K562 (cell line): ENCODE results near the gene MICAL2. TPM values are rescaled to one million over a fixed set of nuclear protein-coding genes. Genes with fewer than 3 reads are reported as not detected.

Experiments
- ATAC-seq: fragments of 200-7000 bp; cut with Tn5 transposase; 3 replicates; pipeline ENCODE4 v1.9.1; 2020; ENCODE audit warnings: moderate library complexity
- BruUV-seq: library from RNA; stranded (reverse); fragments of 400-500 nt; replicated peaks from 2 replicates; lab custom pipeline; 2021; lab: Mats Ljungman, UMichigan
- CTCF ChIA-PET: fragments of 300-600 bp; formaldehyde crosslinking; extraction: SDS; loops from one replicate; lab custom pipeline; 2021; ENCODE audit warnings: low intra/inter-chr PET ratio; lab: Yijun Ruan, JAX
- POLR2A ChIA-PET: fragments of 300-600, 350-650 bp; sonication (Branson Sonifier 250); formaldehyde crosslinking; extraction: SDS; loops from one replicate; lab custom pipeline; 2021; ENCODE audit warnings: antibody characterized with exemption, inconsistent platforms; lab: Yijun Ruan, JAX
- DNase-seq, 4 experiments: peaks; one replicate each; pipeline versions ENCODE4 v3.0.0 to v3.0.0-alpha.2; 2011 to 2018; ENCODE audit warnings: low spot score in 3 of 4, mixed read lengths in 3 of 4; ENCODE audit errors: extremely low read depth in 1 of 4
- FAIRE-seq: peaks from 2 replicates; lab custom pipeline; 2011; peaks lifted over from hg19 to GRCh38; lab: Jason Lieb, UNC
- H2AFZ ChIP-seq: 2 replicates; pipeline ENCODE4 v1.6.0; 2011; ENCODE audit warnings: low read depth, low read length, control low read depth, inconsistent platforms
- H3K27ac ChIP-seq: fragments of 200-600 bp; 3 replicates; pipeline ENCODE4 v1.8.0; 2011; ENCODE audit warnings: low read depth, mild to moderate bottlenecking, control low read depth, inconsistent platforms, low read length, moderate library complexity, mixed read lengths; ENCODE audit errors: extremely low read depth
- H3K27me3 ChIP-seq, 2 experiments: fragments of 300-600 bp in 1 of 2; 2 replicates in 1 of 2; 3 replicates in 1 of 2; pipeline versions ENCODE4 v1.6.0 to v1.8.0; 2011; ENCODE audit warnings: inconsistent platforms in 2 of 2, low read length in 2 of 2, mild to moderate bottlenecking in 1 of 2, mixed read lengths in 1 of 2, moderate library complexity in 1 of 2; ENCODE audit not compliant: control insufficient read depth in 2 of 2, insufficient read depth in 2 of 2
- H3K36me3 ChIP-seq: fragments of 300-600 bp; 3 replicates; pipeline ENCODE4 v1.8.0; 2011; ENCODE audit warnings: mild to moderate bottlenecking, low read length, inconsistent platforms; ENCODE audit not compliant: control insufficient read depth, insufficient read depth
- H3K4me1 ChIP-seq, 2 experiments: fragments of 200-600 bp in 1 of 2; replicated peaks in 1 of 2; 2 replicates in 1 of 2; 3 replicates in 1 of 2; pipeline versions ENCODE4 v1.5.1 to v1.8.0; 2011; ENCODE audit warnings: inconsistent platforms in 2 of 2, low read length in 2 of 2, mild to moderate bottlenecking in 1 of 2, mixed read lengths in 1 of 2, moderate library complexity in 1 of 2; ENCODE audit not compliant: control insufficient read depth in 2 of 2, insufficient read depth in 2 of 2
- H3K4me2 ChIP-seq: 2 replicates; pipeline ENCODE4 v1.6.1; 2011; ENCODE audit warnings: low read length, control low read depth, inconsistent platforms, mixed read lengths; ENCODE audit not compliant: insufficient read depth
- H3K4me3 ChIP-seq: fragments of 200-600 bp; sonication (generic), shearing (Covaris generic); 2 replicates; pipeline ENCODE4 v1.5.1; 2016; ENCODE audit warnings: control low read depth, inconsistent platforms
- H3K79me2 ChIP-seq: fragments of 200-600 bp; 3 replicates; pipeline ENCODE4 v1.8.0; 2011; ENCODE audit warnings: low read length, inconsistent platforms; ENCODE audit not compliant: control insufficient read depth, insufficient read depth
- H3K9ac ChIP-seq, 2 experiments: 2 replicates each; pipeline versions ENCODE4 v1.6.0 to v1.6.1; 2011; ENCODE audit warnings: low read depth in 2 of 2, low read length in 2 of 2, control low read depth in 1 of 2, inconsistent platforms in 1 of 2, mild to moderate bottlenecking in 1 of 2, mixed read lengths in 1 of 2; ENCODE audit not compliant: insufficient read depth in 1 of 2
- H3K9me1 ChIP-seq: one replicate; pipeline ENCODE4 v1.6.0; 2011; ENCODE audit warnings: inconsistent platforms, mild to moderate bottlenecking, low read length, moderate library complexity; ENCODE audit not compliant: control insufficient read depth, insufficient read depth
- H3K9me3 ChIP-seq: replicated peaks from 2 replicates; pipeline ENCODE4 v1.5.1; 2011; ENCODE audit warnings: low read depth, low read length, inconsistent platforms; ENCODE audit not compliant: control insufficient read depth, insufficient read depth
- H4K20me1 ChIP-seq: replicated peaks from 2 replicates; pipeline ENCODE4 v1.6.1; 2011; ENCODE audit warnings: low read length, inconsistent platforms, mixed read lengths; ENCODE audit not compliant: control insufficient read depth, insufficient read depth
- CBFA2T3 ChIP-seq: fragments of 450-650 bp; IDR thresholded peaks from 2 replicates; pipeline ENCODE4 v1.6.1; 2017
- CREBBP ChIP-seq: IDR thresholded peaks from one replicate; pipeline ENCODE4 v1.6.1; 2012; ENCODE audit warnings: low read depth, mild to moderate bottlenecking, control low read depth, inconsistent platforms, low read length
- CTBP1 ChIP-seq: fragments of 450-650 bp; IDR thresholded peaks from 2 replicates; pipeline ENCODE4 v1.6.1; 2016; ENCODE audit warnings: borderline replicate concordance
- EP300 ChIP-seq: IDR thresholded peaks from 2 replicates; pipeline ENCODE4 v1.6.1; 2012; ENCODE audit warnings: low read length, improper control_type of control experiment
- JUND ChIP-seq, 2 experiments: IDR thresholded peaks; 2 replicates in 1 of 2; 3 replicates in 1 of 2; pipeline ENCODE4 v1.6.1; 2011; ENCODE audit warnings: borderline replicate concordance in 2 of 2, low read depth in 2 of 2, low read length in 2 of 2, improper control_type of control experiment in 1 of 2, missing biosample characterization in 1 of 2, missing genetic modification characterization in 1 of 2, missing genetic modification reagents in 1 of 2
- MAFK ChIP-seq: IDR thresholded peaks from 2 replicates; pipeline ENCODE4 v1.6.1; 2011; ENCODE audit warnings: low read length, improper control_type of control experiment
- MLLT1 ChIP-seq, 2 experiments: fragments of 450-650 bp; IDR thresholded peaks; 2 replicates each; pipeline ENCODE4 v1.6.1; 2016
- PCBP1 ChIP-seq: fragments of 200-400 bp; formaldehyde crosslinking; IDR thresholded peaks from 2 replicates; pipeline ENCODE4 v1.6.1; 2018; ENCODE audit warnings: mild to moderate bottlenecking, low read depth, low read length; ENCODE audit not compliant: poor library complexity, severe bottlenecking
- POU5F1 ChIP-seq: fragments of 150-350 bp; IDR thresholded peaks from 2 replicates; pipeline ENCODE4 v1.6.1; 2014; ENCODE audit warnings: borderline replicate concordance, low read length, low read depth, mild to moderate bottlenecking; ENCODE audit not compliant: partially characterized antibody
- RBBP5 ChIP-seq: fragments of 200-600 bp; sonication (generic); IDR thresholded peaks from 2 replicates; pipeline ENCODE4 v1.6.1; 2012; ENCODE audit warnings: borderline replicate concordance, mild to moderate bottlenecking, low read length, control low read depth, inconsistent platforms; ENCODE audit not compliant: insufficient read depth, poor library complexity, severe bottlenecking
- TCF3 ChIP-seq: sonication (generic); formaldehyde crosslinking; IDR thresholded peaks from 2 replicates; pipeline ENCODE4 v1.4.0; 2020; ENCODE audit warnings: mild to moderate bottlenecking, missing genetic modification reagents
- TFAP4 ChIP-seq: sonication (generic); formaldehyde crosslinking; IDR thresholded peaks from 2 replicates; pipeline ENCODE4 v1.8.0; 2022; ENCODE audit warnings: missing genetic modification reagents, mild to moderate bottlenecking, moderate library complexity, borderline replicate concordance
- ZBTB7A ChIP-seq: IDR thresholded peaks from 2 replicates; pipeline ENCODE4 v1.6.1; 2011; ENCODE audit warnings: low read depth, mild to moderate bottlenecking, low read length, moderate library complexity, borderline replicate concordance; ENCODE audit not compliant: control insufficient read depth
- ZNF778 ChIP-seq: fragments of 450-650 bp; formaldehyde crosslinking; IDR thresholded peaks from 2 replicates; pipeline ENCODE4 v1.4.0; 2020; ENCODE audit warnings: mild to moderate bottlenecking, moderate library complexity
- WGBS: fragments of 100-300 bp; shearing (Covaris generic); methylation state at CpG from one replicate; pipeline ENCODE4 v1.1.6; 2016; ENCODE audit warnings: low coverage, mixed read lengths; ENCODE audit not compliant: insufficient coverage; ENCODE audit errors: missing lambda C conversion rate; 5-methylcytosine and 5-hydroxymethylcytosine counted together
- in situ Hi-C: fragments of 300-500 bp; cut with MboI; formaldehyde crosslinking; loops from 4 replicates; pipeline ENCODE4 v1.15.0; 2018; ENCODE audit warnings: inconsistent platforms, mixed read lengths
- intact Hi-C: fragments of 100-400 bp; cut with micrococcal nuclease; formaldehyde crosslinking; loops from 2 replicates; pipeline ENCODE4 v1.14.2; 2022
- polyA plus RNA-seq, 8 experiments: library from polyadenylated mRNA; depleted of rRNA in 4 of 8; stranded (reverse) in 5 of 8; unstranded in 3 of 8; fragments of >200 nt; fragmentation: Nextera tagmentation in 2 of 8; fragmentation: Illumina TruSeq in 1 of 8; extraction: Ambion mirVana in 2 of 8; extraction: Trizol in 1 of 8; gene quantifications; 2 replicates each; pipeline versions ENCODE4 v1.2.1 to v1.2.3, GENCODE V29; 2011 to 2014; ENCODE audit warnings: inconsistent platforms in 1 of 8, missing spikeins in 1 of 8
- total RNA-seq, 7 experiments: library from RNA; depleted of rRNA in 6 of 7; stranded (reverse); fragments of >200 nt in 6 of 7; fragmentation: Illumina TruSeq in 2 of 7; extraction: Trizol in 2 of 7; gene quantifications; 2 replicates each; pipeline versions ENCODE4 v1.2.1 to v1.2.3, GENCODE V29; 2011 to 2021; ENCODE audit warnings: low replicate concordance in 1 of 7

MICAL2 gene
- total and polyA plus RNA-seq, 9 of the 15 experiments (the other 6 are each of a cell fraction or from before 2014, with no cell fraction given) = 4.7 to 64.2 (median 33.6) TPM

GRCh38 chr11:12187399-12187798 is 77.0 kb downstream of the MICAL2 start:
- intact Hi-C loops = no loop called here
- WGBS = 31% methylated on average over 8 of the region's 8 CpGs
- no peaks in the 10 kb centered on the region for H3K9me3 ChIP-seq
- peak overlapping the region; percentile 50; the same call in 2 of the 3 replicates for H3K27ac ChIP-seq
- no peaks in the 10 kb centered on the region for H3K9me1 ChIP-seq
- peaks cover 14% of the 10 kb centered on the region; the same call in 2 of the 3 replicates for H3K79me2 ChIP-seq
- no TSS peak for BruUV-seq
- H4K20me1 ChIP-seq = 0 out of 2 replicates have a peak, but pooled peaks cover 1% of the 10 kb centered on the region
- H2AFZ ChIP-seq = peak overlapping the region; percentile 58
- in situ Hi-C loops = no loop called here
- FAIRE-seq (peak; percentile 74), DNase-seq (peak; percentile 33 to 63 (median 42)), ATAC-seq (peak; percentile 54)
- no peaks in the 10 kb centered on the region for H3K27me3 ChIP-seq
- peak overlapping the region in 1 of 2 experiments; percentile 84; a peak in 2 of 4 replicates for H3K9ac ChIP-seq
- H3K4me1 ChIP-seq = peaks cover 29% of the 10 kb centered on the region in 2 experiments
- H3K36me3 ChIP-seq = peaks cover 5% of the 10 kb centered on the region
- ChIA-PET CTCF (no interaction called here), POLR2A (interaction anchor here (0.6 to 1.8 kb wide), 3 partner anchors 12 to 18 kb away, joined by 3 to 7 read pairs (median 3); no protein-coding TSS in a partner anchor)
- peak; percentile 23 for TF ChIP-seq RBBP5
- no peak for TF ChIP-seq CREBBP
- 0 out of 2 replicates have a peak, but pooled peaks have one; percentile 30 for TF ChIP-seq CBFA2T3
- 0 out of 2 replicates have a peak, but pooled peaks have one; percentile 6 for TF ChIP-seq MAFK
- TF ChIP-seq EP300 = 0 out of 2 replicates have a peak, but pooled peaks have one; percentile 5
- TF ChIP-seq ZNF778 (CRISPR knock-in tag) = no peak
- TF ChIP-seq JUND (IDR thresholded peaks at IDR 0.05; ENCODE audit: borderline replicate concordance, low read depth, low read length) = 0 out of 2 replicates have a peak, but pooled peaks have one; percentile 12
- TF ChIP-seq JUND (tag; IDR thresholded peaks at IDR 0.05; ENCODE audit: borderline replicate concordance, low read depth, low read length) = no peak
- TF ChIP-seq CTBP1 = peak; percentile 34; the same call in 1 of the 2 replicates
- TF ChIP-seq ZBTB7A = peak; percentile 47; the same call in 1 of the 2 replicates
- TF ChIP-seq TFAP4 = peak; percentile 48; the same call in 1 of the 2 replicates
- no peak for TF ChIP-seq POU5F1
- TF ChIP-seq TCF3 = peak; percentile 19; the same call in 1 of the 2 replicates
- TF ChIP-seq PCBP1 = no peak
- TF ChIP-seq MLLT1 (IDR thresholded peaks at IDR 0.05) = 0 out of 4 replicates have a peak, but pooled peaks of 1 of the 2 experiments have one; percentile 21
- H3K4me3 ChIP-seq = no peak overlapping the region
- peak overlapping the region; percentile 51 for H3K4me2 ChIP-seq
